HG02610 (cell line): Measurements from ENCODE around the gene OR2D3.
A peak's percentile ranks its signal among the peaks of the same experiment; 100 is the strongest.
"Not testable (repeated sequence)": the region's sequence is repeated elsewhere in the genome, so short reads cannot be mapped to it uniquely, and the experiment has no call there.

Experiments used
- ATAC-seq: cut with Tn5 transposase; IDR thresholded peaks from one replicate; pipeline ENCODE4 v1.9.1; 2021; ENCODE audit warnings: mild to moderate bottlenecking, moderate library complexity; ENCODE audit not compliant: unreplicated experiment

Gene OR2D3

DNA sequence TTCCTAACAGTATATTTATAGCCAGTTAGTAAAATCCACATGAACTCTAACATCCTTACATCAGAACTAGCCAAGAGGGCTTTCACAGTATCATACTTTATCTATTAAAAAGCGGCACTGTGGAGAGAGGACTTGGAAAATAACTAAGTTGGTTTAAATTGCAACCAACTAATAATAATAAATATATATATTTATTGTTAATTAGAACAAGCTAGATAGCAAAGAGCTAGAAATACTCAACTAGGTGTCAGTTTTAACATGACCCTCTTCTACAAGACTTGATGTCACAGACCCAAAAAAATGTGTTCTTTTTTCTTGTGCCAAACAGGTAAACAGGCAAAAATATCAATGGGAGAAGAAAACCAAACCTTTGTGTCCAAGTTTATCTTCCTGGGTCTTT is at the start of gene OR2D3:
TSS of gene OR2D3 (plus strand) at position 301 of the 400 bp plus-strand sequence. CDS start at position 301, 0 bp downstream.
- ATAC-seq, result no peak

DNA sequence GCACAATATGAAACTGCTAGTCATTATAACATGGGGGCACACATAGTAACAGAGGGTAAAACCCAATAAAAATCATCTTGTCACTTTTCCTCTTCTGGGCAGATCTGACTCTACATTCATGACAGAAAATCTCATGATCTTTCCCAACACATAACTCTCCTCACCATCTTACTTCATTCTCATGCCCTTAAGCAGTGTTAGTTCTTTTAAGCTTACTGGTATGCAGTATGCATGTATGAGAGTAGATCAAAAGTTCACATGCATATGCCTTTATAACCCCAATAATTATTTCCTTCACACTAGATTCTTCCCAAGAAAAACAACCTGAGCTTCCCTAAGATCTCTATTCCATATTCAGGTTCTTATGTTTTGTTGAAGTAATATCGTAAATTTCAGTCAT is 49.5 kb upstream of the OR2D3 start:
- ATAC-seq, result no peak

- no peak for ATAC-seq
Measured at GRCh38 chr11:6875761-6876160, 45.0 kb upstream of the OR2D3 start.

DNA sequence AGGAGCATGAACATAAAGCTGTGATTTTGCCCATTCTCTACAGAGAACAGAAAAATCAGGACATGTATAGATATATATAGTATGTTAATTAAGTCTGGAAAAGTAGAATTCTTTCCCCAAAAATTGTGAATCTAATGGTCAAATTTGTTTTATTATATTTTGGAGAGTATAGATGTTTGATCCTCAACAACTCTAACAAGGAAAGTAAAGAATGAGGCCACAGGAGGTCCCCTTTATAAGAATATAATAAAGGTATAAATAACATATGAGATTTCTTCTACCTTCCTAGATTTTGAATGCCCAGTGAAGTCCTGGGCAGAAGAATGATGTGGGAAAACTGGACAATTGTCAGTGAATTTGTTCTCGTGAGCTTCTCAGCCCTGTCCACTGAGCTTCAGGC is 44.5 kb upstream of the OR2D3 start, which contains the start of gene OR10A4:
TSS of gene OR10A4 (plus strand) at position 301 of the 400 bp plus-strand sequence. CDS start at position 324, 23 bp downstream.
- no peak for ATAC-seq

DNA sequence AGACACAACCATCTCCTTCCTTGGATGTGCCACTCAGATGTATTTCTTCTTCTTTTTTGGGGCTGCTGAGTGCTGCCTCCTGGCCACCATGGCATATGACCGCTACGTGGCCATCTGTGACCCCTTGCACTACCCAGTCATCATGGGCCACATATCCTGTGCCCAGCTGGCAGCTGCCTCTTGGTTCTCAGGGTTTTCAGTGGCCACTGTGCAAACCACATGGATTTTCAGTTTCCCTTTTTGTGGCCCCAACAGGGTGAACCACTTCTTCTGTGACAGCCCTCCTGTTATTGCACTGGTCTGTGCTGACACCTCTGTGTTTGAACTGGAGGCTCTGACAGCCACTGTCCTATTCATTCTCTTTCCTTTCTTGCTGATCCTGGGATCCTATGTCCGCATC is 43.9 kb upstream of the OR2D3 start:
- ATAC-seq, result no peak

- no peak for ATAC-seq
Measured at GRCh38 chr11:6882751-6883150, 38.1 kb upstream of the OR2D3 start.

DNA sequence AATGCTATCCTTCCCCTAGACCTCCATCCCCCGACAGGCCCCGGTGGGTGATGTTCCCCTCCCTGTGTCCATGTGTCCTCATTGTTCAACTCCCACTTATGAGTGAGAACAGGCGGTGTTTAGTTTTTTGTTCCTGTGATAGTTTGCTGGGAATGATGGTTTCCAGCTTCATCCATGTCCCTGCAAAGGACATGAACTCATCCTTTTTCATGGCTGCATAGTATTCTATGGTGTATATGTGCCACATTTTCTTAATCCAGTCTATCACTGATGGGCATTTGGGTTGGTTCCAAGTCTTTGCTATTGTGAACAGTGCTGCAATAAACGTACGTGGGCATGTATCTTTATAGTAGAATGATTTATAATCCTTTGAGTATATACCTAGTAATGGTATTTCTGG is 33.1 kb upstream of the OR2D3 start:
- not testable (repeated sequence) for ATAC-seq

DNA sequence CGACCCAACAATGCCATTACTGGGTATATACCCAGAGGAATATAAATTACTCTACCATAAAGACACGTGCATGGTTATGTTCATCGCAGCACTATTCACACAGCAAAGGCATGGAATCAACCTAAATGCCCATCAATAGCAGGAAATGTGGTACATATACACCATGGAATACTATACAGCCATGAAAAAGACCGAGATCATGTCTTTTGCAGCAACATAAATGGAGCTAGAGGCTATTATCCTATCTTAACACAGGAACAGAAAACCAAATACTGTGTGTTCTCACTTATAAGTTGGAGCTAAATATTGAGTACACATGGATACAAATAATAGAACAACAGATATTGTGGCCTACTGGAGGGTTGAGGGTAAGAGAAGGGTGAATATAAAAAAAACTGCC is 32.0 kb upstream of the OR2D3 start:
- ATAC-seq, result no peak

DNA sequence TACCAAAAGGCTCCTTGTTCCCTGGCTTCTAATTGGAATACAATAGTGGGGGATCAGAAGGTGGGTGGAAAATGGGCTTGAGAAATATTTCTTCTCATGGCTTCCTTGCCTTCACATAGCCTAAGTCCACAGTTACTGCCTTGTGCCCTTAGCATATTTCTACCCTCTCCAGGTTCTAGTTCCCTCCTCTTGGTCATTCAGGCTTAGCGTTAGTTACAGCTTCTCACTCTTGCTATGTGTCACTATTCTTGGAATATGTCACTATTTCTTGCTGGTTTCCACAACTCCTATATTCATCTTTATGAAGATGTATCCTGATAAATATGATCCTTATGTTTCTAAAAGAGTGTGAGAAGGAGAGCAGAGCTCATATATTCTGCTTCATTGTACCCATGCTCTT is 31.0 kb upstream of the OR2D3 start:
- ATAC-seq, result peak; percentile 59

GRCh38 chr11:6892400-6892799 is 28.4 kb upstream of the OR2D3 start, which contains the start of gene OR2D2:
TSS of gene OR2D2 (minus strand) at chr11:6892500. CDS start at chr11:6892500, 0 bp downstream.
- ATAC-seq, result no peak

DNA sequence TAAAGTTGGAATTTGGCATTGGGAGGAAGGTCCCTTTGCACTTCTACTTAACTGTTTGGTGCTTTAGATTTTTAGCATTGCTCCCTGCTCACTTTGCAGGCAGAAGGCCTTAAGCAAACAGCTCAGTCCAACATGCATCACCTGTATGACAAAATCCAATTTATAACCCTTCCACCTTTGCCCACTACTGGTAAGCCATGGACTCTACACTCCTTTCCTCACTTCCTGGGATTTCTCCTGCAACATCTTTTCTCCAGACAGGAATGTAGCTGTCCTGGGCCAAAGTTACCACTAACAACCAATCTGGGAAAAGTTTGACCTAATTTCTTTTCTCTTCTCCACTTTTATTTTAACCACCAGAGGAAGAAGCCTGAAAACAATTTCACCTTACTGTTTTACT is 26.7 kb upstream of the OR2D3 start:
- no peak for ATAC-seq

DNA sequence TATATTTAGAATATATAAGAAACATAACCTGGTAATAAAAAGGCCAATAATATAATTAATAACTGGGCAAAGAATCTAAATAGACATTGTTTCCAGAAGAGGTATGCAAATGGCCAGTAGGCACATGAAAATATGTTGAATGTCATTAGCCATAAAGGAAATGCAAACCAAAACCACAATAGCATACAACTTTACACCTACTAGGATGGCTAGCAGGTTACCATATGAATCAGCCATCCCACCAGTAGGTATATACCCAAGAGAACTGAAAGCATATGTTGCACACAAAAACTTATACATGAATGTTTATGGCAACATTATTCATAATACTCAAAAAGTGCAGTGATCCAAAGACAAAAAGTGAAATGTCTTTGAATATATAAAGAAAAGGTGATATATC is 25.8 kb upstream of the OR2D3 start:
- peak; percentile 95 for ATAC-seq

DNA sequence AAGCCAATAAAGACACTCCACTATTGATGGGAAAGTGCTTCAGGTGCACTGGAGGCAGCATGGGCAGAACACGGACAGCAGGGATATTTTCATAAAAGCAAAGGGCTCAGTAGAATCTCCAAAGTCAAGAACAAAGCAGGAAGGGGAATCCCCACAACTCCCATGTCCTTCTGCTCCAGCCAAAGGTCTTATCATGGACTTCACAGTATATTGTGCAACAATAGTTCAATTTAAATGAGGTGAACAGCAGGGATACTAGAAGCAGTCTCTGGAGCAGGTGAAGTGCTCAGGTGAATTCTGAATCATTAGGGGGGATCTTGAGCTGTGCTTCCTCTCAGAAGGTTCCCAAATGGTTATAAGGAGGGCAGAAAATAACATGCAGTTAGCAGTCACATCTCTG is 21.9 kb upstream of the OR2D3 start:
- ATAC-seq, result no peak

GRCh38 chr11:6900327-6900999 is 20.3 kb upstream of the OR2D3 start:
- no peak for ATAC-seq

DNA sequence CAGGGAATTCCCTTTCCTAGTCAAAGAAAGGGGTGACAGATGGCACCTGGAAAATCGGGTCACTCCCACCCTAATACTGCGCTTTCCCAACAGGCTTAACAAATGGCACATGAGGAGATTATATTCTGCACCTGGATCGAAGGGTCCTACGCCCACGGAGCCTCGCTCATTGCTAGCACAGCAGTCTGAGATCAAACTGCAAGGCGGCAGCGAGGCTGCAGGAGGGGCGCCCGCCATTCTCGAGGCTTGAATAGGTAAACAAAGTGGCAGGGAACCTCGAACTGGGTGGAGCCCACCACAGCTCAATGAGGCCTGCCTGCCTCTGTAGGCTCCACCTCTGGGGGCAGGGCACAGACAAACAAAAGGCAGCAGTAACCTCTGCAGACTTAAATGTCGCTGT is 16.0 kb upstream of the OR2D3 start:
- ATAC-seq, result not testable (repeated sequence)

GRCh38 chr11:6911378-6911777 is 9.4 kb upstream of the OR2D3 start:
- ATAC-seq, result no peak

GRCh38 chr11:6911948-6912347 is 8.9 kb upstream of the OR2D3 start:
- ATAC-seq, result no peak

DNA sequence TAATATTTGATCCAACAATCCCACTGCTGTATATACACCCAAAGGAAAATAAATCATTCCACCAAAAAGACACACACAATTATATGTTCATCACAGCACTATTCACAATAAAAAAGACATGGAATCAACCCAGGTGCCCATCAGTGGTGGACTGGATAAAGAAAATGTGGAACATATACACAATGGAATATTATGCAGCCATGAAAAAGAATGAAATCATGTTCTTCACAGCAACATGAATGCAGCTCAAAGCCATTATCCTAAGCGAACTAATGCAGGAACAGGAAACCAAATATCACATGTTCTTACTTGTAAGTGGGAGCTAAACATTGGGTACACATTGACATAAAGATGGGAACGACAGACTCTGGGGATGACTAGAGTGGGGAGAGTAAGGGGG is 1.1 kb upstream of the OR2D3 start:
- ATAC-seq, result no peak

- no peak for ATAC-seq
Measured at GRCh38 chr11:6925007-6925577, 4.3 kb downstream of the OR2D3 start.

DNA sequence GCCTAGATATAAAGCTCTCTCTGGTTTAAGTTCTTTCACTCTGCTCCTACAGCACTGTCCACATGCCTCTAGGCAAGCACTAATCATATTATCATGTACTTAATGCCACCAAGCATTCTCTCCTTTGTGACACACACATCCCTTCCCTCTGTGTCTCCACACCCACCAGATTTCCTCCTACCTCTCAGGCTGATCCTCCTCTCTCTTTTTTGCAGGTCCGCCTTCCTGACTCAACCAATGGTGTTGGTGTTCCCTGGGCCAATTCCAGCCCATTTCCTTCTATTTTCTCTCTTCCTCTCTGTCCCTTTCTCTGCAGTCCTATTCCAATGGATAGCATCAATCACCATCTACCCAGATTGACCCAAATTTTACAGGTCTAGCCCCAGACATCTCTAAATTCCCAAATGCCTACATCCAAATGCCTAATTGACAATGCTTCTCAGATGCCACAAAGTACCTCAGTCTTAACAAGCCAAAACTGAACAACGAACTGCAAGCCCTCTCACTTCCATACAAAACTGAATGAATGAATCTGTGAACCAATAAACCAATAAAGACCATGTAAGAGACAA is 4.9 kb downstream of the OR2D3 start:
- peak; percentile 8 for ATAC-seq

GRCh38 chr11:6926208-6927029 is 5.6 kb downstream of the OR2D3 start, which contains the start of gene ZNF215:
TSS of gene ZNF215 (plus strand) at chr11:6926426. CDS start at chr11:6932273, 5,847 bp downstream.
- peak; percentile 70 for ATAC-seq
